Measurements from ENCODE around the gene WDR91.

- TF ChIP-seq CTCF (IDR thresholded peaks at IDR 0.05) (no peak), EZH2 (IDR thresholded peaks at IDR 0.05) (no peak), EZH2phosphoT487 (IDR thresholded peaks at IDR 0.05) (no peak)
These were observed 34.2 kb downstream of the WDR91 start for GRCh38 chr7:135177028-135177696.
